OCI-LY1 (cell line): Measurements from ENCODE around the gene TMEM45A.

ENCODE experiments used
- CTCF ChIP-seq: fragments of 200-600 bp; sonication (generic), shearing (Covaris generic); IDR thresholded peaks from 2 replicates; pipeline ENCODE4 v1.5.1; 2017; ENCODE audit warnings: mild to moderate bottlenecking, antibody characterized with exemption, low read length, moderate library complexity, mixed read lengths
- EZH2 ChIP-seq: fragments of 200-600 bp; sonication (generic), shearing (Covaris generic); IDR thresholded peaks from 2 replicates; pipeline ENCODE4 v1.8.0; 2017; ENCODE audit warnings: borderline replicate concordance, mixed run types, mild to moderate bottlenecking, antibody characterized with exemption, low read length, moderate library complexity, mixed read lengths

- TF ChIP-seq CTCF (no peak), EZH2 (no peak)
These were observed 64.4 kb downstream of the TMEM45A start for GRCh38 chr3:100556673-100557310.
